ENCODE data around the gene SLC25A5. TPM values are rescaled to one million over a fixed set of nuclear protein-coding genes. Genes with fewer than 3 reads are reported as not detected.
"Not testable (repeated sequence)": the region's sequence is repeated elsewhere in the genome, so short reads cannot be mapped to it uniquely, and the experiment has no call there.

Gene SLC25A5
- total RNA-seq, 6 experiments from 2014 or later = 223 to 296 (median 270) TPM

GRCh38 chrX:119424999-119425398 is 43.2 kb upstream of the SLC25A5 start:
- peaks cover 20% of the 10 kb centered on the region for H3K4me1 Mint-ChIP-seq (ENCODE audit: low read depth)
- H3K4me3 Mint-ChIP-seq = no peak overlapping the region

GRCh38 chrX:119427024-119427794 is 41.0 kb upstream of the SLC25A5 start:
- Mint-ChIP-seq H3K4me3 (no peak overlapping the region), H3K27me3 (ENCODE audit: insufficient read depth) (no peaks in the 10 kb centered on the region; the same call in 1 of the 2 replicates), H3K27ac (no peak overlapping the region), H3K9me3 (no peaks in the 10 kb centered on the region), H3K4me1 (ENCODE audit: low read depth) (peaks cover 20% of the 10 kb centered on the region), H3K36me3 (ENCODE audit: low read depth) (peaks cover 6% of the 10 kb centered on the region; the same call in 1 of the 2 replicates)
- TF ChIP-seq CTCF (IDR thresholded peaks at IDR 0.05) = no peak
- DNase-seq = no peak

More at GRCh38 chrX:119424999-119425398, 43.2 kb upstream of the SLC25A5 start:
- no peak for DNase-seq
- peaks cover 7% of the 10 kb centered on the region; the same call in 1 of the 2 replicates for H3K36me3 Mint-ChIP-seq (ENCODE audit: low read depth)
- TF ChIP-seq CTCF (IDR thresholded peaks at IDR 0.05) = no peak
- no peak overlapping the region; the same call in 1 of the 2 replicates for H3K27ac Mint-ChIP-seq
- no peaks in the 10 kb centered on the region; the same call in 1 of the 2 replicates for H3K27me3 Mint-ChIP-seq (ENCODE audit: insufficient read depth)
- H3K9me3 Mint-ChIP-seq = no peaks in the 10 kb centered on the region

GRCh38 chrX:119427795-119428185 is 40.5 kb upstream of the SLC25A5 start:
- peaks cover 20% of the 10 kb centered on the region for H3K4me1 Mint-ChIP-seq (ENCODE audit: low read depth)
- no peak overlapping the region for H3K4me3 Mint-ChIP-seq
- no peaks in the 10 kb centered on the region for H3K9me3 Mint-ChIP-seq
- no peak for TF ChIP-seq CTCF (IDR thresholded peaks at IDR 0.05)
- no peaks in the 10 kb centered on the region; the same call in 1 of the 2 replicates for H3K27me3 Mint-ChIP-seq (ENCODE audit: insufficient read depth)
- H3K36me3 Mint-ChIP-seq (ENCODE audit: low read depth) = no peaks in the 10 kb centered on the region; the same call in 1 of the 2 replicates
- DNase-seq = no peak
- no peak overlapping the region for H3K27ac Mint-ChIP-seq

- Mint-ChIP-seq H3K9me3 (no peaks in the 10 kb centered on the region; the same call in 1 of the 2 replicates), H3K36me3 (ENCODE audit: low read depth) (peaks cover 15% of the 10 kb centered on the region), H3K4me1 (ENCODE audit: low read depth) (peaks cover 20% of the 10 kb centered on the region), H3K4me3 (no peak overlapping the region), H3K27ac (no peak overlapping the region), H3K27me3 (ENCODE audit: insufficient read depth) (no peaks in the 10 kb centered on the region; the same call in 1 of the 2 replicates)
- no peak for DNase-seq
- TF ChIP-seq CTCF (IDR thresholded peaks at IDR 0.05) = no peak
Measured at GRCh38 chrX:119429471-119429870, 38.8 kb upstream of the SLC25A5 start.

GRCh38 chrX:119441295-119441694 is 26.9 kb upstream of the SLC25A5 start:
- not testable (repeated sequence) for DNase-seq; H3K27ac Mint-ChIP-seq; H3K4me1 Mint-ChIP-seq (ENCODE audit: low read depth); H3K9me3 Mint-ChIP-seq; H3K4me3 Mint-ChIP-seq; H3K27me3 Mint-ChIP-seq (ENCODE audit: insufficient read depth); H3K36me3 Mint-ChIP-seq (ENCODE audit: low read depth)

- no peak overlapping the region for H3K4me3 Mint-ChIP-seq
- no peaks in the 10 kb centered on the region for H3K36me3 Mint-ChIP-seq (ENCODE audit: low read depth)
- H3K9me3 Mint-ChIP-seq = no peaks in the 10 kb centered on the region
- DNase-seq = no peak
- no peaks in the 10 kb centered on the region for H3K4me1 Mint-ChIP-seq (ENCODE audit: low read depth)
- no peak for TF ChIP-seq CTCF (IDR thresholded peaks at IDR 0.05)
- no peak overlapping the region for H3K27ac Mint-ChIP-seq
- no peaks in the 10 kb centered on the region for H3K27me3 Mint-ChIP-seq (ENCODE audit: insufficient read depth)
Measured at GRCh38 chrX:119442286-119442685, 26.0 kb upstream of the SLC25A5 start.
